Neural progenitor cell (in vitro differentiated cells): ENCODE data around the gene NCDN. TPM values are rescaled to one million over a fixed set of nuclear protein-coding genes. Genes with fewer than 3 reads are reported as not detected.

ENCODE experiments used
- DNase-seq: peaks from one replicate; pipeline ENCODE4 v3.0.0-alpha.2; 2016; ENCODE audit warnings: low spot score
- H2AFZ ChIP-seq: fragments of 200-600 bp; sonication (generic); replicated peaks from 2 replicates; pipeline ENCODE4 v1.6.1; 2016; ENCODE audit warnings: antibody characterized with exemption
- H3F3A ChIP-seq: fragments of 200-600 bp; sonication (generic); 2 replicates; pipeline ENCODE4 v1.6.1; 2016; ENCODE audit warnings: antibody characterized with exemption, low read depth
- H3K27ac ChIP-seq: fragments of 200-600 bp; sonication (generic); 2 replicates; pipeline ENCODE4 v1.5.1; 2016; ENCODE audit warnings: mild to moderate bottlenecking
- H3K27me3 ChIP-seq: fragments of 200-600 bp; sonication (generic); 2 replicates; pipeline ENCODE4 v1.6.1; 2016; ENCODE audit warnings: mild to moderate bottlenecking, moderate library complexity
- H3K36me3 ChIP-seq: fragments of 200-600 bp; sonication (generic); 2 replicates; pipeline ENCODE4 v1.5.1; 2016
- H3K4me1 ChIP-seq: fragments of 200-600 bp; sonication (generic); 2 replicates; pipeline ENCODE4 v1.6.1; 2016; ENCODE audit warnings: mixed run types
- H3K4me2 ChIP-seq: fragments of 200-600 bp; sonication (generic); 2 replicates; pipeline ENCODE4 v1.6.1; 2016
- H3K4me3 ChIP-seq: fragments of 200-600 bp; sonication (generic); 2 replicates; pipeline ENCODE4 v1.5.1; 2016
- H3K79me2 ChIP-seq: fragments of 200-600 bp; sonication (generic); 2 replicates; pipeline ENCODE4 v1.6.1; 2016; ENCODE audit warnings: low read depth
- H3K9ac ChIP-seq: fragments of 200-600 bp; sonication (generic); 2 replicates; pipeline ENCODE4 v1.6.1; 2016
- H3K9me3 ChIP-seq: fragments of 200-600 bp; sonication (generic); 2 replicates; pipeline ENCODE4 v1.5.1; 2016; ENCODE audit warnings: low read depth
- H4K20me1 ChIP-seq: fragments of 200-600 bp; sonication (generic); 2 replicates; pipeline ENCODE4 v1.6.1; 2016; ENCODE audit warnings: low read depth
- H3K27ac Mint-ChIP-seq: 3 replicates; pipeline ENCODE4 v1.8.0; 2021; ENCODE audit warnings: mixed read lengths
- H3K27me3 Mint-ChIP-seq: 2 replicates; pipeline ENCODE4 v1.8.0; 2022; ENCODE audit warnings: low read depth, mild to moderate bottlenecking, inconsistent platforms, moderate library complexity, mixed read lengths; ENCODE audit not compliant: insufficient read depth
- H3K36me3 Mint-ChIP-seq: 3 replicates; pipeline ENCODE4 v1.8.0; 2021; ENCODE audit warnings: mixed read lengths
- H3K4me1 Mint-ChIP-seq: 3 replicates; pipeline ENCODE4 v1.8.0; 2021; ENCODE audit warnings: mixed read lengths
- H3K4me3 Mint-ChIP-seq: 3 replicates; pipeline ENCODE4 v1.8.0; 2021; ENCODE audit warnings: mild to moderate bottlenecking, moderate library complexity, mixed read lengths
- H3K9me3 Mint-ChIP-seq: 3 replicates; pipeline ENCODE4 v1.8.0; 2020; ENCODE audit warnings: mixed read lengths
- CTCF ChIP-seq: fragments of 200-600 bp; sonication (generic); IDR thresholded peaks from 2 replicates; pipeline ENCODE4 v1.5.1; 2017; ENCODE audit warnings: antibody characterized with exemption, mild to moderate bottlenecking
- EZH2 ChIP-seq: fragments of 200-600 bp; sonication (generic); IDR thresholded peaks from 2 replicates; pipeline ENCODE4 v1.6.1; 2017; ENCODE audit warnings: antibody characterized with exemption, mild to moderate bottlenecking, moderate library complexity
- EZH2phosphoT487 ChIP-seq: fragments of 200-600 bp; sonication (generic); IDR thresholded peaks from 2 replicates; pipeline ENCODE4 v1.6.1; 2017; ENCODE audit warnings: antibody characterized with exemption
- total RNA-seq: library from RNA; depleted of rRNA; stranded (reverse); fragments of >200 nt; gene quantifications from 2 replicates; pipeline ENCODE4 v1.2.3, GENCODE V29; 2015; ENCODE audit warnings: low replicate concordance

NCDN gene
- total RNA-seq, 1 donor from 2014 or later: 5.8 TPM

DNA sequence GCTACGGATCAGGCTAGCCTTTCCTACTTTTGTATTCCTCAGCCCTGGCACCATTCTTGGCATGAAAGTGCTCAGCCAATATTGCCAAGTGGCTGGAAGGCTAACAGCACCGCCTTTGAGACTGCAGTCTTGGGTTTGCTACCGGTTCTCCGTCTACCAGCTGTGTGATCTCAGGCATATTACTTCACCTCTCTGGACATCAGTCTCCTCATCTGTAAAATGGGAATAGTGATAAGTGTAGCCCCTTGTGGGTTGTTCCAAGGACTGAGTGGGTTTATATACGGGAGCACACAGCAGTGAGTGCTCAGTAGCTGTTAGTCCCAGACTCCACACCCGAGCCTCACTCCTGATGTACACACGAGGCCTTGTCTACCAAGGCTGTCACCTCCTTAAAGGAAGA is 29.2 kb downstream of the NCDN start:
- no peaks in the 10 kb centered on the region for H3K4me1 ChIP-seq
- no peak overlapping the region for H3K27ac ChIP-seq
- no peaks in the 10 kb centered on the region for H3F3A ChIP-seq
- H3K9me3 ChIP-seq: no peaks in the 10 kb centered on the region
- no peaks in the 10 kb centered on the region for H3K79me2 ChIP-seq
- Mint-ChIP-seq H3K9me3 (no peaks in the 10 kb centered on the region), H3K27ac (no peak overlapping the region), H3K4me3 (no peak overlapping the region), H3K27me3 (peaks cover 4% of the 10 kb centered on the region), H3K36me3 (no peaks in the 10 kb centered on the region), H3K4me1 (no peaks in the 10 kb centered on the region)
- H3K36me3 ChIP-seq: no peaks in the 10 kb centered on the region
- H2AFZ ChIP-seq: no peak overlapping the region
- no peak for DNase-seq
- no peaks in the 10 kb centered on the region for H4K20me1 ChIP-seq
- H3K4me3 ChIP-seq: no peak overlapping the region
- no peak for TF ChIP-seq EZH2phosphoT487
- TF ChIP-seq EZH2: no peak
- no peak for TF ChIP-seq CTCF
- no peak overlapping the region for H3K4me2 ChIP-seq
- no peaks in the 10 kb centered on the region for H3K27me3 ChIP-seq
- H3K9ac ChIP-seq: no peak overlapping the region

DNA sequence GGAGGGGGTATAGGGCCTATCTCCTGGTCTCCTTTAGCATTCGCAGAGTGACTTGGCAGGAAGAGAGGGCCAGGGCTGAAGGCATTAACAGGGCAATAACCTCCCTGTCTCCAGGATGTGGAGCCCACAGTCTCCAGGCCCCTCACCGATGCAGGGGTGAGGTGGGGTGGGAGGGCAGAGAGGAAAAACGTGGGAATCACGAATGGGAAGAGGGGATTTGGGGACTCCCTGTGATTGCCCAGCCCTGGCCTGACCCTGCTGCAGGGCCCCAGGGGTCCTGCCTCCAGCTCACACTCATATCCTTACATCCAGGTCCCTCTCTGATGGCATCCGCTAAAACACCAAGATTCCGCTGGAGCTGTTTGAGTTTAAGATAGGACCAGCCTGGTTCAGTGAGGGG is 30.1 kb downstream of the NCDN start:
- Mint-ChIP-seq H3K27me3 (peaks cover 4% of the 10 kb centered on the region), H3K4me1 (no peaks in the 10 kb centered on the region), H3K9me3 (no peaks in the 10 kb centered on the region), H3K36me3 (peaks cover under 1% of the 10 kb centered on the region), H3K27ac (no peak overlapping the region), H3K4me3 (no peak overlapping the region)
- Histone ChIP-seq H3K27ac (no peak overlapping the region), H3K4me1 (no peaks in the 10 kb centered on the region), H3F3A (no peaks in the 10 kb centered on the region), H2AFZ (no peak overlapping the region), H3K4me2 (no peak overlapping the region), H3K27me3 (no peaks in the 10 kb centered on the region), H3K79me2 (no peaks in the 10 kb centered on the region), H3K36me3 (no peaks in the 10 kb centered on the region), H4K20me1 (no peaks in the 10 kb centered on the region), H3K9ac (no peak overlapping the region), H3K4me3 (no peak overlapping the region), H3K9me3 (no peaks in the 10 kb centered on the region)
- no peak for TF ChIP-seq CTCF
- TF ChIP-seq EZH2phosphoT487: no peak
- TF ChIP-seq EZH2: no peak
- DNase-seq: no peak

DNA sequence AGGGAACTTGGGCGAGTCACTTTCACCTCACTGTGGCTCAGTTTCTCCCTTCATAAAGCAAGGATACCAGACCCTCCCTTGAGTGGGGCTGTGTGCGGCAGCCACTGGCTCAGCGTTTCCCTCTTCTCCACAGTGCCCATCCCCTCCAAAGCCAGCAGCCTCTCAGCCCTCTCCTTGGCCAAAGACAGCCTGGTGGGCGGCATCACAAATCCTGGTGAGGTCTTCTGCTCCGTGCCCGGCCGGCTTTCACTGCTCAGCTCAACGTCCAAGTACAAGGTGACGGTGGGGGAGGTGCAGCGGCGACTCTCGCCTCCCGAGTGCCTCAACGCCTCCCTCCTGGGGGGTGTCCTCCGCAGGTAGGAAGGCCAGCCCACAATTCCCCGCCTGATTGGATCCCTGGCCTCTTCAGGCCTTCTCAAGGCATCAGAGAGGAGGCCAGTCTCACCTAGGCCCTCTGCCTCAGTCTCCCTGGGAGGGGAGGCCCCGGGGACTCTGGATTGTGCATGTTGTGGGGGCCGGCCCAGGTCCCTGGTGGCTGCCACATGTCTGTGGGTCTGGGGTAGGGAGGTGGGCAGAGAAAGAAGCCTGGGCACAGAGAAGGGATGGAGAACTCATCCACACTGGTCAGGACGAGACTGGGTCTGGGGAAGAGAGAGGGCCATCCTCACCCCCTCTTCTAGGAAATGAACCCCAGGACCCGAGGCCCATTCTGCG is 30.8 kb downstream of the NCDN start:
- H3K27me3 Mint-ChIP-seq: peaks cover 4% of the 10 kb centered on the region
- Histone ChIP-seq H3K27me3 (no peaks in the 10 kb centered on the region), H2AFZ (no peak overlapping the region), H3K36me3 (no peaks in the 10 kb centered on the region), H4K20me1 (no peaks in the 10 kb centered on the region), H3K9ac (no peak overlapping the region), H3K9me3 (no peaks in the 10 kb centered on the region), H3K4me3 (no peak overlapping the region), H3F3A (no peaks in the 10 kb centered on the region), H3K4me2 (no peak overlapping the region), H3K27ac (no peak overlapping the region), H3K4me1 (no peaks in the 10 kb centered on the region), H3K79me2 (no peaks in the 10 kb centered on the region)
- H3K9me3 Mint-ChIP-seq: no peaks in the 10 kb centered on the region
- peaks cover 2% of the 10 kb centered on the region for H3K36me3 Mint-ChIP-seq
- no peak overlapping the region for H3K27ac Mint-ChIP-seq
- no peaks in the 10 kb centered on the region for H3K4me1 Mint-ChIP-seq
- H3K4me3 Mint-ChIP-seq: no peak overlapping the region
- no peak for DNase-seq
- no peak for TF ChIP-seq EZH2
- no peak for TF ChIP-seq CTCF
- TF ChIP-seq EZH2phosphoT487: no peak
